Uterus (tissue), 2 donors: ENCODE data around the gene NMT2.

Experiments used
- CTCF ChIP-seq, 4 experiments: fragments of 200-600 bp in 2 of 4; fragments of 450-650 bp in 2 of 4; sonication (generic) in 2 of 4; IDR thresholded peaks; one replicate each; pipeline ENCODE4 v1.5.1; 2016 to 2019; ENCODE audit warnings: antibody characterized with exemption in 4 of 4, mild to moderate bottlenecking in 2 of 4, moderate library complexity in 1 of 4
- POLR2A ChIP-seq, 2 donors: fragments of 450-650 bp; IDR thresholded peaks; one replicate each; pipeline ENCODE4 v1.6.1; 2016; ENCODE audit warnings: antibody characterized with exemption in 2 of 2, mild to moderate bottlenecking in 1 of 2, moderate library complexity in 1 of 2

- TF ChIP-seq CTCF (IDR thresholded peaks at IDR 0.05) (no peak), POLR2A (IDR thresholded peaks at IDR 0.05) (no peak)
Observed at GRCh38 chr10:15083674-15084501, 84.6 kb downstream of the NMT2 start.
